ENCODE results near the gene DPP7.
A peak's percentile ranks its signal among the peaks of the same experiment; 100 is the strongest.
"Not testable (repeated sequence)": the region's sequence is repeated elsewhere in the genome, so short reads cannot be mapped to it uniquely, and the experiment has no call there.

The DPP7 gene

GRCh38 chr9:137147793-137148160 is 33.2 kb upstream of the DPP7 start:
- DNase-seq, result no peak

DNA sequence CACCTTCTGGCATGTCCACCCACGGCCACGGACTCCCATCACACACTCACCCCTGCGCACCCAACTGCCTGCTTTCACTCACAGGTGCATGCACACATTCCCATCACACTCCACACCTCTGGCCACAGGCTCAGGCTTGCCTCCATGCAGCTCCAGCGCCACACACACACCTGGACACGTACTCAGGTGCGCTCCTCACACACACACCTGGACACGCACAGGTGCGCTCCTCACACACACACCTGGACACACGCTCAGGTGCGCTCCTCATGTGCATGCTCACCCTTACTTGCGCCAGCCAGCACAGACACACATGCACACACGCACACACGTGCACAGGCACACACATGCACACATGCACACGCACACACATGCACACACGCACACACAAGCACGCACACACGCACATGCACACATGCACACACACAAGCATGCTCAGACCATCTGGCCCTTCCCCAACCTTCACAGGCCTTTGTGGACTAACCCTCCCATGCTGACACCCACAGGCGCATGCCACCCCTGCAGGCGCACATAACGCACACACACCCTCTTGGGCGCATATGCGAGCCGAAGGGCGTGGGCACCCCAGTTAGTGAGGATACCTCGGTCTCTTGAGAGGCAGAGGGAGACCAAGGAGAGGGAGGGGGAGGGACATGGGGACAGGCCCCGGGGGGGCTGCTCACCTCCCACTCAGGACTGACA is 32.7 kb upstream of the DPP7 start:
- no peak for DNase-seq

GRCh38 chr9:137146527-137146918 is 32.0 kb upstream of the DPP7 start:
- DNase-seq, result no peak

DNA sequence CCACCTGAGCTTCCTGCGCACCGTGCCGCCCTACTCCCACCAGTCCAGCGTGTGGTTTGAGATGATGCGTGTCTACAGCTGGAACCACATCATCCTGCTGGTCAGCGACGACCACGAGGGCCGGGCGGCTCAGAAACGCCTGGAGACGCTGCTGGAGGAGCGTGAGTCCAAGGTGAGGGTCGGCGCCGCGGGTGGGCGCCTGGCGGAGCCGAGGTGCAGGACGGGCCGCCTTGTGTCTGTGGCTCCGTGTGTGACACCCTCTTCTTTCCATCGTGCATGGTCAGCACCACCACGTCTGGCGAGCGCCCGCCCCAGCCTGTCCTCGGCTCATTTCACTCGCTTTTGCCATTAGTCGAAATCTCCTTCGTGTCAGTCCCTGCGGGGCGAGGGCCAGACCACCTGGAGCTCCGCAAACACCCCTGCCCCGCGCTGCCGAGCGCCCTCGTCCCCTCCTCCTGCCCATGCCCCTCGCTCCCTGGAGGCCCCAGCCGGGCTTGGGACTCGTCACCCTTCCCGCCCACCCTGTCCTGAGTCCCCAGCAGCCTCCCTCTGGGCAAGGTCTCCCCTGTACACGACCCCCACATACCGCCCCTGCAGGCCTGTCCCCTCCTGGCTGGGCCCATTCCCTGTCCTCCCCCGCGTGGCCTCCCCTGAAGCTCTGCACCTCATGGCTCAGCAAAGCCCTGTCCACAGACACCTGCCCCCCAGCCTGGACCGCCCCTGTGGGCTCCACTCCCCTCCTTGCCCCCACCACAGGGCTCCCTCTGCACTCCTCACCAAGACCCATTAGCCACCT is 31.4 kb upstream of the DPP7 start:
- DNase-seq, result no peak

DNA sequence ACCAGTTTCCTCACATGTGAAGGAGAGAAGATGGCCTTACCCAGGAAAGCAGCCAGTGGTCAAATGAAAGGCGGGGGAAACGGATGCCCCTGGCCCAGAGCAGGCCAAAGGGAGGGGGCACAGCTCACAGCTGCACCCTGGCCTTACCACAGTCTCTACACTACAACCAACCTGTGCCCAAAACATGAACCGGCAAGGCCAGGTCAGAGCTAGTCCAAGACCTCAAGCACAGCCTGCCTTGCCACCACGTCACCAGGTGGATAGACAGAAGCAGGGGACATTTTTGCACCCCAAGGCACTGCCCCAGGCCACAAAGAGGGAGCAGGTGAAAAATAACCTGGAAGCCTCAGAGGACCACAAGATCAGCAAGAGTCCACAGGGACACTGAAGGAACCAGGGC is 28.9 kb upstream of the DPP7 start:
- DNase-seq, result no peak

GRCh38 chr9:137141976-137142936 is 27.7 kb upstream of the DPP7 start:
- DNase-seq, result no peak

DNA sequence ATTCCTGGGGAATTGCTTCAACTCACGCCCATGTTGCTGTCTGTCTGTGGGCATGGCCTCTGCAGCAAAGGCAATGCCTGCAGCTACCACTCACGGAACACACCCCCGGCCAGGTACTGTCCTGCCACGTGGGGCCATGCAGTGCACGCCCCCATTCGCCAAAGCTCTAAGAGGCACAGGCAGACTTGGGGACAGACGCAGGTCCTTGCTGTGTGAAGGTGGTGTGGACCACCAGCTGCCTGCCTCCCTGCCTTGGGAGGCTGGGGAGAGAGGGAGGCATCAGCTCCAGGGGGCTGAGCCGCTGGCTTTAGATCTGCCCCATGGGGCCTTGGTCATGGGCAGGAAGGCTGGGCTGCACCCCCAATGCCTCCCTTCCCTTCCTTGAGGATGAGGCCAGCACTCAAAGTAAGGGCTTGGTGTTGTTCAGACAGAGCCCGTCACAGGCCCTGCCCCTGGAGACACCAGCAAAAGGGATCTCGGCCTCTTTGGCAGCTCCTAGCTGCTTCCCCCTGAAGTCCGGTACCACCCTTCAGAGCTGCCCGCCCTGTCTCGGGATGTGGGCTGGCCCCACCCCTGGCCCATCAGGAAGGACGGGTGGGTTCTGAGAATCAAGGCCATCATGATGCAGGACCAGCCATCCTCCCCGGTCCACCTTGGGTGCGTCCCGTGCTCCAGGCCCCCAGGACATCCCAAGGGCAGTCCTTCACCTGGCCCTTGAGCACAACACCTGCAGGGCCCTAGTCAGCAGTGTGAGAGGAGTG is 26.7 kb upstream of the DPP7 start:
- no peak for DNase-seq

DNA sequence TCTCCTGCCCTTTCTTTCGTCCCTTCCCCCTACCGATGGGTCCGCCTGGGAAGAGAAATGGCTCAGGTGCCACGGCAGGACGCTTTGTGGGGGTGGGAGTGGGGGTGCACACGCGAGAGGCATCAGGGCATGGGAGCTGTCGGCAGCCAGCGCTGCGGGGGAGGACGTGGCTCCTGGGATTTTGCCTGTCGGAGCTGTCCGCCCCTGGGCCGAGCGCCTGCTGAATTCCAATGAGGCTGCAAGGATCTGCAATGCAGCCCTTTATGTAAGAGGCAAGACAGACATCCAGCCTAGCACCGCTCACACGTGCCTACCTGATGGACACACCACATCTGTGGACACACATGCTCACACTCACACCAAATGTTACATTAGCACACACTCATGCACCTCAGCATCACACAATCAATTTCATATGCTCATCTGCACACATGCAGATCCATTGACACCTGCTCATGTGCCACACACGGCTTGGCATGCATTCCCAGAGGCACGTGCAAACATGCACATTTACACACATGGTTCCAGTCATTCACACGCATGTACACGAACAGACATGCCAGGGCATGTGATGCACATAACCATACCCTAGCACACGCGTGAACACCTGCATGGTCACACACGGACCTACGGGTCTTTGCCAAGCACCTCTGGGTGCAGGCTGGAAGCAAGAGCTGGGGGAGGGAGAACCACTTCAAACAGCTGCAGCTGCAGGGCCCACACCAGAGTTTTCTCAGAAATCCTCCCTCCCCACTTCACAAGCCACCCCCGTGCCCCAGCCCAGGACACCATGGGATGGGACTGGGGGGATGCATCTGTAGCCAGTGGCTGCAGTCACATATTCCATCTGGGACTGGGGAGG is 25.8 kb upstream of the DPP7 start:
- DNase-seq, result no peak

- no peak for DNase-seq
Observed at GRCh38 chr9:137139468-137140150, 25.1 kb upstream of the DPP7 start.

DNA sequence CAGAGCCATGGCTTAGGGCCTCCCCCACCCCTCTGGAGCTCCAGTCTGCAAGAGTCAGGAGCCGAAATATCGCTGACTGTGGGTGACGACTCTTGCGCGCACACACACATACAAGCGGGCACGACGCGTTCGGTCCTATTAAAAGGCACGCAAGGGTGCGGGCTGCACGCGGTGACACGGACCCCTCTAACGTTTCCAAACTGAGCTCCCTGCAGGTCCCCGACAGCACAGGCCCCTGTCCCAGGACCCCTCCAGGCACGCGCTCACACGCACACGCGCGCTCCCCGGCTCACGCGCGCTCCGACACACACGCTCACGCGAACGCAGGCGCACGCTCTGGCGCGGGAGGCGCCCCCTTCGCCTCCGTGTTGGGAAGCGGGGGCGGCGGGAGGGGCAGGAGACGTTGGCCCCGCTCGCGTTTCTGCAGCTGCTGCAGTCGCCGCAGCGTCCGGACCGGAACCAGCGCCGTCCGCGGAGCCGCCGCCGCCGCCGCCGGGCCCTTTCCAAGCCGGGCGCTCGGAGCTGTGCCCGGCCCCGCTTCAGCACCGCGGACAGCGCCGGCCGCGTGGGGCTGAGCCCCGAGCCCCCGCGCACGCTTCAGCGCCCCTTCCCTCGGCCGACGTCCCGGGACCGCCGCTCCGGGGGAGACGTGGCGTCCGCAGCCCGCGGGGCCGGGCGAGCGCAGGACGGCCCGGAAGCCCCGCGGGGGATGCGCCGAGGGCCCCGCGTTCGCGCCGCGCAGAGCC is 24.4 kb upstream of the DPP7 start, which contains the start of gene GRIN1:
Gene GRIN1, plus strand, starts transcription at position 433 of the 746 bp plus-strand sequence. CDS start 333 bp downstream, outside the sequence.
- DNase-seq, result no peak

DNA sequence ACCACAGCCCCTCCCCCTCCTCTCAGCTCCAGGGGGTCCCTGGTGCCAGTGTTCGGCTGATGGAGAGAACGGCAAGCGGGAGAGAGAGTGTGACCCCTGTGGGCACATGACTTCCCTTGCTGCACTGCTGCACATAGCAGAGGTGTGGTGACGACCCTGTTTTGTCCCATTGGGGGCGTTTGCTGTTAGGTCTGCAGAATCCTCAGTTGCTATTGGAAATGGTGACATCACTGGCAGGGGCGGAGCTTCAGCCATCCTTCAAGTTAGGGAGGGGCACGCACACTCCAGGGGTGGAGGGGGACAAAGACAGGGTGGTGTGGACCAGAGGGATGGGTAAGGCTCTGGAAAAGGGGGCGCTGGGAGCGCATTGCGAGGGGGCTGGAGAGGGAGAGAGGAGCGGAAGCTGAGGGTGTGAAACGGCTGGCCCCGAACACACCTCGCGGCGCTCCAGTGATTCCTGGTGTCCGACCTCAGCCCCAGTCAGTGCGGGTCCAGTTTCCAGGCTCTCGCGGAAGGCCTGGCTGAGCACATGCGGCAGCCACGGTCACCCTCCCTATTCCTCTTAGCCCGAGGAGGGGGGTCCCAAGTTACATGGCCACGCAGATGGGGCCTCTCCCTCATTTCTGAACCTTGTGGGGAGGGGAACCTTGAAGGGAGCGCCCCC is 23.7 kb upstream of the DPP7 start:
- DNase-seq, result peak; percentile 34

DNA sequence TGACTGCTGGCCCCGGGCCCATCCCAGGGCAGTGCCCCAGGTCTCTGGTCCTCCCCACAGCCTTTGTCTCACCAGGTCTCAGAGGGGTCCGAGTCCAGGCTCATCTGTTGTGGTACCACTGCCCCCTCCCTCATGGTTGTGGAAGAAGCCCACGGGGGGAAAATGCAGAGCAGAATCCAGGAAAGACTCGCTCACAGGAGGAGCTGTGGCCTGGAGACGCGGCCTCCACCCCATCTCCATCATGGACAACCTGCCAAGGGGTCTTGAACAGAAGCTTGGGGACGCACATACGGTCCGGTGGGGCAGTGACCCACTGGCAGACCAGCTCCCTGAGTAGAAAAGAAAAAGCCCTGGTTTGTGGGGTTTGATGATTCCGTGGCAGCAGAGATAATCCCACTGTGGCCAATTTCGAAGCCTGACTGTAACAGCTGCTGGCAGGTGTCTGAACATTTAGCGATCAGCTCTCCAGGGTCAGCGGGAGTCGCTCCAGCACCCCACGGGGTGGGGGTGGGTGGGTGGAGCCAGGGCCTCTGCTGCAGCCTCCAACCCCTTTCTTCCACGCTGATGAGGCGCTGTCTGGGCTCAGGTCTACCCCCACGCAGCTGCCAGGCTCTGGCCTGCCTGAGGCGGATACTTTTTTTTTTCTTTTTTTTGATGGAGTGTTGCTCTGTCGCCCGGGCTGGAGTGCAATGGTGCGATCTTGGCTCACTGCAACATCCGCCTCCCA is 22.5 kb upstream of the DPP7 start:
- DNase-seq, result no peak

DNA sequence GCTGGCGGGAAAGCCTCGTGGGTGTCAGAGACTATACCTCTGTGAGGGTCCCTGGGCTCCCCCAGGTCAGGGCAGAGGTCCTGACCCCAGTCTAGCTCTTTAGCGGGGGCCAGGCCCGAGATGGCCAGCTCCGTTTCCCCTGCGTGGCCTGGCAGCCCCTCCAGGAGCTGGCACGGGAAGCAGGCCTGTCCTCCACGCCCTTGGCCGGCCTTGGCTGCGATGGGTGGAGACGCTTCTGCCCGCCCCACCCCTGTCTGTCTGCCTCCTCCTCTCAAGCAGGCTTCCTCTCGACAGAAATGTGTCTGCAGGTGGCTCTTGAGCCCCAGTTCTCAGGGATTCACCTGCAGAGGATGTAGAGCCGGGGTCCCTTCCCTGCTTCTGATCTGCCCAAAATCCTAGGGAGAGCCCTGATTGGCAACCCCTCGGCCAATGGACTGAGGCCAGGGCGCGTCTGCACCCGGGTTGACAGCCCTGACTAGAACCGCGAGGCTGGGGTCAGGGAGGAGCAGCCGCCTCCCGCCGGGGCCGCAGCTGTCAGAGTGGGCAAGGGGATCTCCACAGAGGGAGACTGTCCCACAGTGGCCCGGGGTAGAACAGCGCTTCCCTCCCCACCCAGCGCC is 21.8 kb upstream of the DPP7 start:
- no peak for DNase-seq

- DNase-seq, result not testable (repeated sequence)
Observed at GRCh38 chr9:137135154-137135553, 20.6 kb upstream of the DPP7 start.

DNA sequence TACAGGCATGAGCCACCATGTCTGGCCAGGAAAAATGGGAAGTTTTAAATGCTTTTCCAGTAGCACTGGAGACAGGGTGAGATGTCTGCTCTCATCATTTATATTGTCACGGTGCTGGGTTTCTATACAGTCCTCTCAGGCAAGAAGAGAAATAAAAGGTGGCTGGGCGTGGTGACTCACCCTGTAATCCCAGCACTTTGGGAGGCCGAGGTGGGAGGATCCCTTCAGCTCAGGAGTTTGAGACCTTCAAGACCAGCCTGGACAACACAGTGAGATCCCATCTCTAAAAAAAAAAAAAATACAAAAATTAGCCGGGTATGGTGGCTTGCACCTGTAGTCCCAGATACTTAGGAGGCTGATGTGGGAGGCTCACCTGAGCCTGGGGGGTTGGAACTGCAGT is 19.7 kb upstream of the DPP7 start:
- DNase-seq, result no peak

GRCh38 chr9:137130176-137130755 is 15.7 kb upstream of the DPP7 start:
- no peak for DNase-seq

DNA sequence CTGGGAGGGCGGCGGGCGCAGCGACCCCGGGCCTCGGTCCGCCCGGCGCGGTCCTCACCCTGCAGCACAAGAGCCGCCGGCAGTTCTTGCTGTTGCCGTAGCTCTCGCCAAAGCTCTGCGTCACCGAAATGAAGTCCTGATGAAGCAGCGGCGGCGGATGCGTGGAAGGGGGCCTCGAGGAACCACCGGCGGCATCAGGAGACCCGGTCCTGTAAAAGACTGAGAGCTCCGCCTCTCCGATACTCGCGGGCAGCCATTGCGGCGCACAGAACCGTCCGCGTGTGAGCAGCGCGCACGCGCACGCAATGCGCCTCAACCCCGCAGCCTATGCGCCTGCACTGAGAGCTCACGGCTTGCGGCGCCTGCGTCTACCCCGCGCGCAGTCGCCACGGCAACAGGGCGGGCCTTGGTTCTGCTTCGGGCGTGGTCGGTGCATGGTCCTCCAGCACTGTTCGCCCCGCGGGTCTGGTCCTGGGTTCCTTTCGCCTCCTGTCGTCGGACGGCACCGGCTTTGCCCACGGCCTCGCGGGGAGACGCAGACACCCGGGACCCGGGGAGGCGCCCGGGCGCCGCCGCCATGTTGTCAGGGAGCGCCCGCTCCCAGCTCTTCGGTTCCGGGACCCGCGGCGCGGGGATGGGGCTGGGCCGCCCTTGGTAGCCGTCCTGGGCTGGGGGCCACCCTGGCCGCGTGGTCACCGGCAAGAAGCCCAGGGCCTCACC is 15.1 kb upstream of the DPP7 start:
- peak; percentile 85 for DNase-seq
